GM21529 (cell line): ENCODE data around the gene SECTM1.

Experiments
- ATAC-seq: cut with Tn5 transposase; IDR thresholded peaks from one replicate; pipeline ENCODE4 v1.9.1; 2021; ENCODE audit not compliant: unreplicated experiment

Gene SECTM1

DNA sequence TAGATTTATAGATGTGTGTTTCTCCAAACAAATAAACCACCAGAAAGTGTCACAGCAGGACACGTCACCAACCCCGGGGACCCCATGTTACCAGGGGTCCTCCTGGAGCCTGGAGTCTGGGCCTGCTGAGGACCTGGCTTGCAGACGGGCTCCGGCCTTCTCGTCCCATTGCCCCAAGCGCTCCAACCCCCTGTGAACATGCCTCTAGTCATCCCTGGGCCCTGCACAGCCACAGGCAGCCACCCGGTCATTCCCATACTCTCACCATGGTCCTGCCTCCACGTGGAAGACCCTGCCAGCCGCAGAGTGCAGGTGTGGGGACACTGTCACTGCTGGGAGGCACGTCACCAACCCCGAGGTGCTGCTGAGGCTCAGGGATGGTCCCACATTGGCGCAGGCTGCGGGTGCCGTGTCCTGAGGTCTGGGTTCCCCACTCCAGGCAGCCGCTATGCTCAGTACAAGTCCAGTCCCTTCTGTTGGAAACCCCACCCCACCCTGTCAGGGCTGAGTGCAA lies 4.5 kb downstream of the SECTM1 start:
- no peak for ATAC-seq

DNA sequence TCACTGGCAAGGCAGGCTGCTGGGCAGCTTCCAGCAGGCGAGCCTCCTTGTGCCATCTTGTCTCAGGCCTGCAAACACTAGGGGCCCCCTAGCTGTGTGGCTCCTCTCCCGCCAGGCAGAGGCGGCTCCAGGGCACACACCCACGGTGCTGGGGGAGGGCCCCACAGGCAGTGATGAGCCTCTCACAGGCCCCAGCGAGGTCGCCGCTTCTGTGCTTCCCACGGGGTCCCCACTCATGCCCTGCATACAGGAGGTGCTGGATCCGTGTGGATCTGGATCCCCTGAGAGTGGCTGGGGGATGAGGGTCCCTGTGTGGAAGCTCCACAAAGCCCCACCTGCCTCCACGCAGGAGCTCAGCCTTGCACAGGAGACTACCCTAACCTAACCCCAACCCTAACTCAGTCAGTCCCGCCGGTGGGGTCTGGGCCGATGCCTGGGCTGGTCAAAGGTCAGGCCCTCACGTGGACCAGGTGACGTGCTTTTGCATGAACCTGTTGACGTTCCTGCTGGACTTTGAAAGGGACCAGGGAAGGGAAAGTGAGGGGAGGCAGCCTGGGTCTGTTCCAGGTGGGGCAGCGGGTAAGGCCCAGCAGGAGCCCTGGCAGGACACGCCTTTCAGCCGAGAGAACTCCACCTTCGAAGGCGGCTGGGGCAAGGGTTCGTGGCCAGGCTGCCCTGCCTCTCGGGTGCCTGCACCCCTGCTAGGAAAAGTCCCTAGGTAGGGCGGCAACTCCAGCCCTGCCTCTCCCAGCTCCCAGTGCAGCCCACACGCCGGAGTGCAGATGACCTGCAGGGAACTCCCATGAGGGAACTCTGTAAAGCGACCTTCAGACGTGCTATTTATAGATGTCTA lies 5.2 kb downstream of the SECTM1 start:
- ATAC-seq: no peak

DNA sequence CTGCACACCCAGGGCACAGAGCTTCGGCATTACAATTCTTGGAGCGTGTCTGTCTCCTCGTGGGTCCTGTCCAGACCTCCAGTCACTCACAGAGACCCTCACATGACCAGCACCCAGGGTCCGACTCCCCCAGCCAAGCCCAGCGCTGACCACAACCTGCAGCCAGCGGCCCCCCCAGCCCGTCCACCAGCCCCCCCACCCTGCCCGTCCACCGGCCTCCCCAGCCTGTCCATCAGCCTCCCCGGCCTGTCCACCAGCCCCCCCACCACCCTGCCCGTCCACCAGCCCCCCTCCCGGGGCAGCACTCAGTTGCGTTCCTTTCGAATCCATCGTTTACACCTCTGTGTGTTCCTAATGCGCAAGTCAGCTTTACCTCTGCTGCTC lies 5.8 kb downstream of the SECTM1 start:
- ATAC-seq: no peak

DNA sequence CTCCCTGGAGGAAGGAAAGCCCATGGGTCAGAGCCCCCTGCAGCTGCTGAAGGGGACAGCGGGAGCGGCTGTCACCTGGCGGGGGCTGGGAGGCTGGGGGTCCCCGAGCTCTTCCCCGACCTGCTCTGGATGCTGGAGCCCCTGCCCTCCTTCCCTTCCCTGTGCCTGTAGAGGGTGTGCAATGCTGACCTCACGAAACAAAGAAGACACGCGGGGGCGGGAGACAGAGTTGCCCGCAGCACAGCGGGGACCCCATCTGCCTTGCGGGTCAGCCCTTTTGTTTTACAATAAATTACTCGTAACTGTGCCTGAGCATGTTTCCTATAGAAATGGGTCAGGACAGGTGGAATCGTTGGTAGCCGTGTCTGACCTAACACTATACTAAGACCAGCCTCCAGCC lies 6.3 kb downstream of the SECTM1 start:
- no peak for ATAC-seq

DNA sequence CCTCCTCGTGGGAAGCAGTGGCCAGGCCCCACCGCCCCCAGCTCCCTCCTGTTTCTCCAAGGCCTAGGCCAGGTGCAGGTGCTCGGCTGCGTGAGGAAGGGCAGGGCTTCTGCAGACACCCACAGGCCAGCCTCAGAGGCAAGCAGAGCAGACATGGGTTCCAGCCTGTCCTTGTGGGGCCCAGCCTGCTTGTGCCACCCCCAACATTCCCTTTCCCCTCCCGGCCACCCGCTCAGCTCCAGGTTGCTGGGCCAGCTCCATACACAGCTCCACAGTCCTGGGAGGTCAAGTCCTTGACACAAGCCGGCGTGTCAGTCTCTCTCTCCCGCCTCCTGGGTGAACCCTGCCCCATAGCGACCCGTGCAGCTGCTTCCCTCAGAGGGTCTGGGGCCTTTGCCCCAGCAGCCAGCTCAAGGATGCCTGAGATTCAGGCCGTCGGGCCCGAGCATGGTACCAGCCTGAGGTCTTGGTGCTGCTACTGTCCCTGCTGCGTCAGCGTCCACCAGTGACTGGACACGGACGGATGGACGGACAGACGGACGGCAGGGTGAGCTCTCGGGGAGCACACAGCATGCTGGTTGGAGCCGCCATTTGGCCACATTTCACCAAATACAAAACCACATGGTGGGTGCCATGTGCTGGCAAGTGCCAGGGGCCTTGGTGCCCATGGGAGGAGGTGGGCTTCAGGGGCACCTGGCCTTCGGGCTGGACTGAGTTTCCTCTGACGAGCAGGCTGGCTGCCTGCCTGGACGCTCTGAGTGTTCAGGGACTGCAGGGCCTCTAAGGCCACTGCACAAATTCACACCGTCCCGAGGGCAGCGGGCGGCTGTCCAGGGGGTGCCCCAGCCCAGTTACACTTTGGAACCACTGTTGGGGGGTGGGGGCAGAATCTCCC lies 8.0 kb downstream of the SECTM1 start:
- no peak for ATAC-seq

- ATAC-seq: no peak
These were observed 8.8 kb downstream of the SECTM1 start for GRCh38 chr17:82324566-82325285.

DNA sequence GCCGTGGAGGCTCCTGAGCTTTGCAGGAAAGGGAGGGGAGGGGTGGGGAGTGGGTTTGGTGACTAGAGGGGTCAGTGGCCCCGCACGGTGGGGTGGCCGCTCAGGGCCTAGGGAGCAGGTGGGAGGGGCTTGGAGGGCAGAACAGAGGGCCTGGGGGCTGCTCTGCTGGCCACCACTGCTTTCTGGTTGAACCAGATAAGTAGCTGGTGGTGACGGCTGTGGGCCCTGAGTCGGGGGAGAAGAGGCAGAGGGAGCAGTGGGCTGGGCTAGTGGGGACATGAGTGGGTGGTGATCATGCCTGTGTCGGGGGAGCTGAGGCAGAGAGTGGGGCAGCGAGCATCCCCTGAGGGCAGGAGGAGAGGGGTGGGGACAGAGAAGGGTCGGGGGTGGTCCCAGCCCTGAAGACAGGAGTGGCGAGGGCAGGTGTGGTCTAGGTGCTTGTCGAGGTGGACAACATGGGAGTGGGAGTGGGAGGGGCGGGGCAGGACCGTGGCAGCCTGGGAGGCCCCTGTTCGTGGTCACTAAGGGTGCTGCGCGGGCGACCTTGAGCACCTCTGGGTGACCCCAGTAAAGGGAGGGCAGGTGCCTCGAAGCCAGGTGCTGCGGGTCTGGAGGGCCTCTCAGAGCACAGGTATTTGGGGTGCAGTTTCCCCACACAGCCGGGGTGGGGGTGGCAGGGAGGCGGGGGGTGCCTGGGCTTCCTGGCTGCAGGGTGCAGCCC lies 9.9 kb downstream of the SECTM1 start:
- no peak for ATAC-seq

DNA sequence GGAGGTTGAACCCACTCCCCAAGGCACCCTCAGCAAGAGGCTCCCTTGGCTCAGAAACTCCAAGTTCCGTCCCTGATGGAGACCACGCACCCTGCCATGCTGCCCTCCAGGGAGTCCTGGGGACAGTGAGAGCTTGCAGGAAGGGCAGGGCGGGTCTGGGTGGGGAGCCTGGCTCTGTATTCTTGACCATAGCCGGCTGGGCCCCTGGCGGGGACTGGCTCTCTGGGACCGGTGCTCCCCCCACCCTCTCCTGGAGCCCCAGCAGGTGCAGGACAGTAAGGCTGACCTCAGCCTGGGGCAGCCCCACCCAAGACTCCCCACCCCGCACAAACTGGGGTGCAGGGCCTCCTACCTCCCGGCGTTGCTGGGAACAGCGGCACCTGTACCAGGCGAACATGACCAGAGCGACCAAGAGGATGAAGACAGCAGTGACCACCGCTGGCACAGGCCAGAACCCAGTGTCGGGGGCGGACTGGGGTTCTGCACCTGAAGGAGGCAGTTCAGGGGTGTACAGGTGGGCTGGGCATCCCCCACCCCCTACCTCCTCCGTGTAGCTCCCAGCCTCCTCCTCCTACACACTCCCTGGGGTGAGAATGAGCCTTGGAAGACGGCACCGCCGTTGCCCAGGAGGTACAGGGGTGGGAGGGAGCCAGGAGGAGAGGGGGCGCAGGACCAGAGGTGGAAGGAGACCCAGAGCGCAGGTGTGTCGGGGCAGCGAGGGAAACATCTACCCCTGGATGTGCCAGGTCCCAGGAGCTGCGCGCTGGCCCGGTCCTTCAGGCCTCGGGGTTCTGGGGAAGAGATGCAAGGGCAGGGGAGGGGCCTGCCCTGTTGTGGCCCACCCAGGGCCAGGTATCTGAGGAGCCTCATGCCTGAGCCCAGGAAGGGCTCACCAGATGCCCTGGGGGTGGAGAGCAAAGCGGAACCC lies 10.8 kb downstream of the SECTM1 start:
- ATAC-seq: no peak

DNA sequence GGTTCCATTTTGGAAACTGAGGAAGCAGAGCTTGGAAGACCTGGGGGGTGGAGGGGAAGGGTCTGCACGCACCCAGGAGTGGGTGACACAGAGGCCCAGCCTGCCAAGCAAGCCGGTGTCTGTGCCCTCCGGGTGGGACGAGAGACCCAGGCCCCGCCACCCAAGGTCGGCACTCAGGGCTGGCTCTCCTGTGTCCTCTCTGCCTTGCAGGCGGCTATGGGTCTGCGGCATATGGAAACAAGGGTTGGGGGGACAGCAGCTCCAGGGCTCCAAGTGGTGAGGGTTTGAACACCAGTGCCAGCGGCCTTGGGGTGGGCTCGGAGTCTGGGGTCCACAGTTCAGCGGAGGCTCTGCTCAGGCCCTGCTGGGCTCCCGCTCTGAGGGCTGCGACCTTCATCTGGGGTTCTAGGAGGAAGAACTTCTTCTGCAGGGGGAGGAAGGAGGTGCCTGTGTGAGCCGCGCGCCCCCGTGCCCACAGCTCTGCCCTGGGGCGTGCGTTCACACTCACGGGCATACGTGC lies 11.6 kb downstream of the SECTM1 start:
- ATAC-seq: no peak

GRCh38 chr17:82320956-82321927 lies 12.3 kb downstream of the SECTM1 start:
- no peak for ATAC-seq

GRCh38 chr17:82320140-82320840 lies 13.3 kb downstream of the SECTM1 start:
- ATAC-seq: no peak

DNA sequence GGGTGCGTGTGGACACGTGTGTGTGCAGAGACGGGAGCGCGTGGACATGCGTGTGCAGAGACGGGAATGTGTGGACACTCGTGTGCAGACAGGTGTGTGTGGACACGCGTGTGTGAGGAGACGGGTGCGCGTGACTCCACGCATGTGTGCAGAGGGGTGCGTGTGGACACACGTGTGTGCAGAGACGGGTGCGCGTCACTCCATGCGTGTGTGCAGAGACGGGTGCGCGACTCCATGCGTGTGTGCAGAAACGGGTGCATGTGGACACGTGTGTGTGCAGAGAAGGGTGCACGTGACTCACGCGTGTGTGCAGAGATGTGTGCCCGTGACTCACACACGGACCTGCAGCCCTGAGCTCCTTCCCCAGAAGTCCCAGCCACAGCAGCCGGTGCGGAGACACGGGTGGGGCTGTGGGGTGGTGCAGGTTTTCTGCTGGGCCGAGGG lies 13.9 kb downstream of the SECTM1 start:
- no peak for ATAC-seq

GRCh38 chr17:82318772-82319606 lies 14.6 kb downstream of the SECTM1 start:
- ATAC-seq: no peak

GRCh38 chr17:82318169-82318498 lies 15.4 kb downstream of the SECTM1 start:
- no peak for ATAC-seq

GRCh38 chr17:82317394-82318168 lies 16.0 kb downstream of the SECTM1 start, which contains the start of gene CD7:
Gene CD7 (minus strand): TSS chr17:82317608. CDS start chr17:82317495, 113 bp downstream.
- no peak for ATAC-seq
